ENCODE data around the gene KREMEN2.

Gene KREMEN2

GRCh38 chr16:3004781-3005284 lies 40.8 kb downstream of the KREMEN2 start:
- no peak for DNase-seq (ENCODE audit: low read depth in 2 of 2)

GRCh38 chr16:3007059-3007956 lies 43.2 kb downstream of the KREMEN2 start:
- DNase-seq (ENCODE audit: low read depth in 2 of 2): no peak

GRCh38 chr16:3007957-3008689 lies 44.0 kb downstream of the KREMEN2 start:
- DNase-seq (ENCODE audit: low read depth in 2 of 2): peak in 1 of 2 donors; percentile 37

- DNase-seq (ENCODE audit: low read depth in 2 of 2): no peak
These were observed 44.6 kb downstream of the KREMEN2 start for GRCh38 chr16:3008690-3009037.

GRCh38 chr16:3009568-3010390 lies 45.7 kb downstream of the KREMEN2 start:
- DNase-seq (ENCODE audit: low read depth in 2 of 2): no peak

GRCh38 chr16:3010510-3010909 lies 46.4 kb downstream of the KREMEN2 start:
- no peak for DNase-seq (ENCODE audit: low read depth in 2 of 2)

GRCh38 chr16:3012246-3012645 lies 48.2 kb downstream of the KREMEN2 start:
- DNase-seq (ENCODE audit: low read depth in 2 of 2): no peak

GRCh38 chr16:3012828-3013420 lies 48.8 kb downstream of the KREMEN2 start, which contains the start of gene CLDN9:
Gene CLDN9, plus strand, starts transcription at chr16:3012923. Its CDS starts 440 bp downstream, at chr16:3013363.
- no peak for DNase-seq (ENCODE audit: low read depth in 2 of 2)

DNA sequence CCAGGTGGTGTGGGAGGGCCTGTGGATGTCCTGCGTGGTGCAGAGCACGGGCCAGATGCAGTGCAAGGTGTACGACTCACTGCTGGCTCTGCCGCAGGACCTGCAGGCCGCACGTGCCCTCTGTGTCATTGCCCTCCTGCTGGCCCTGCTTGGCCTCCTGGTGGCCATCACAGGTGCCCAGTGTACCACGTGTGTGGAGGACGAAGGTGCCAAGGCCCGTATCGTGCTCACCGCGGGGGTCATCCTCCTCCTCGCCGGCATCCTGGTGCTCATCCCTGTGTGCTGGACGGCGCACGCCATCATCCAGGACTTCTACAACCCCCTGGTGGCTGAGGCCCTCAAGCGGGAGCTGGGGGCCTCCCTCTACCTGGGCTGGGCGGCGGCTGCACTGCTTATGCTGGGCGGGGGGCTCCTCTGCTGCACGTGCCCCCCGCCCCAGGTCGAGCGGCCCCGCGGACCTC lies 49.4 kb downstream of the KREMEN2 start:
- DNase-seq (ENCODE audit: low read depth in 2 of 2): no peak

- no peak for DNase-seq (ENCODE audit: low read depth in 2 of 2)
These were observed 50.1 kb downstream of the KREMEN2 start for GRCh38 chr16:3013998-3014690.

GRCh38 chr16:3014971-3015370 lies 50.9 kb downstream of the KREMEN2 start:
- no peak for DNase-seq (ENCODE audit: low read depth in 2 of 2)

GRCh38 chr16:3015865-3016521 lies 51.9 kb downstream of the KREMEN2 start:
- no peak for DNase-seq (ENCODE audit: low read depth in 2 of 2)

GRCh38 chr16:3017344-3017743 lies 53.3 kb downstream of the KREMEN2 start:
- DNase-seq (ENCODE audit: low read depth in 2 of 2): no peak

Data from stimulated activated CD8-positive, alpha-beta memory T cell treated with anti-CD3 and anti-CD28 coated beads, Interleukin-7, amount 100 ng/mL, for 4 hours (primary cell).